EL (cell line): ENCODE data around the gene GLIS2.

Experiments
- DNase-seq: peaks from one replicate; pipeline ENCODE4 v3.0.0-alpha.2; 2016

Gene GLIS2

GRCh38 chr16:4315186-4316107 is at the start of gene GLIS2:
GLIS2 (plus strand) TSS chr16:4316067; CDS start chr16:4332281, 16,214 bp downstream.
- DNase-seq: peak; percentile 83

GRCh38 chr16:4266372-4266771 is 49.5 kb upstream of the GLIS2 start:
- no peak for DNase-seq

- no peak for DNase-seq
These were observed 45.8 kb upstream of the GLIS2 start for GRCh38 chr16:4270091-4270490.

- no peak for DNase-seq
These were observed 45.3 kb upstream of the GLIS2 start for GRCh38 chr16:4270595-4270994.

- peak; percentile 91 for DNase-seq
These were observed 44.4 kb upstream of the GLIS2 start for GRCh38 chr16:4271176-4272113.

- DNase-seq: peak; percentile 45
These were observed 43.5 kb upstream of the GLIS2 start for GRCh38 chr16:4272114-4272956.

- peak; percentile 61 for DNase-seq
These were observed 42.0 kb upstream of the GLIS2 start for GRCh38 chr16:4273858-4274311.

- DNase-seq: no peak
These were observed 40.0 kb upstream of the GLIS2 start for GRCh38 chr16:4275861-4276260.

GRCh38 chr16:4277987-4278513 is 37.8 kb upstream of the GLIS2 start:
- no peak for DNase-seq

GRCh38 chr16:4280625-4281024 is 35.2 kb upstream of the GLIS2 start:
- DNase-seq: no peak

- no peak for DNase-seq
These were observed 32.4 kb upstream of the GLIS2 start for GRCh38 chr16:4283441-4283840.

GRCh38 chr16:4283939-4284338 is 31.9 kb upstream of the GLIS2 start:
- peak; percentile 63 for DNase-seq

- no peak for DNase-seq
These were observed 30.7 kb upstream of the GLIS2 start for GRCh38 chr16:4285167-4285566.

- peak; percentile 66 for DNase-seq
These were observed 27.5 kb upstream of the GLIS2 start for GRCh38 chr16:4288148-4288921.

GRCh38 chr16:4290236-4290830 is 25.5 kb upstream of the GLIS2 start:
- DNase-seq: peak; percentile 71

GRCh38 chr16:4291699-4292098 is 24.2 kb upstream of the GLIS2 start:
- no peak for DNase-seq

GRCh38 chr16:4293181-4293716 is 22.6 kb upstream of the GLIS2 start:
- no peak for DNase-seq

- peak; percentile 61 for DNase-seq
These were observed 21.9 kb upstream of the GLIS2 start for GRCh38 chr16:4293822-4294457.

GRCh38 chr16:4295581-4295980 is 20.3 kb upstream of the GLIS2 start:
- DNase-seq: no peak

- DNase-seq: no peak
These were observed 18.4 kb upstream of the GLIS2 start for GRCh38 chr16:4297480-4297879.
